Sigmoid colon (tissue), 4 donors: ENCODE data around the gene TTC31.

Experiments used
- CTCF ChIP-seq, 4 experiments: fragments of 450-650 bp in 3 of 4; fragments of 200-600 bp in 1 of 4; IDR thresholded peaks; one replicate each; pipeline ENCODE4 v1.5.1; 2016 to 2019; ENCODE audit warnings: antibody characterized with exemption in 4 of 4, mild to moderate bottlenecking in 3 of 4, moderate library complexity in 2 of 4
- EP300 ChIP-seq, 4 donors: sonication (generic); formaldehyde crosslinking; IDR thresholded peaks; one replicate each; pipeline ENCODE4 v1.6.1; 2017; ENCODE audit warnings: antibody characterized with exemption in 4 of 4
- POLR2A ChIP-seq, 2 donors: fragments of 450-650 bp; IDR thresholded peaks; one replicate each; pipeline ENCODE4 v1.6.1; 2016; ENCODE audit warnings: antibody characterized with exemption in 2 of 2, mild to moderate bottlenecking in 2 of 2, moderate library complexity in 2 of 2
- POLR2AphosphoS5 ChIP-seq, 4 donors: sonication (generic); formaldehyde crosslinking; IDR thresholded peaks; one replicate each; pipeline ENCODE4 v1.6.1; 2017; ENCODE audit warnings: antibody characterized with exemption in 4 of 4

- no peak for TF ChIP-seq CTCF (IDR thresholded peaks at IDR 0.05)
- TF ChIP-seq POLR2AphosphoS5 (IDR thresholded peaks at IDR 0.05), result no peak
- TF ChIP-seq POLR2A (IDR thresholded peaks at IDR 0.05), result no peak
- TF ChIP-seq EP300 (IDR thresholded peaks at IDR 0.05), result no peak
These were observed 16.5 kb downstream of the TTC31 start, which contains the start of gene LBX2 for GRCh38 chr2:74499267-74499939.
